Left colon (tissue), 2 donors: Measurements from ENCODE around the gene MYOCD. TPM values are rescaled to one million over a fixed set of nuclear protein-coding genes. Genes with fewer than 3 reads are reported as not detected.
A peak's percentile ranks its signal among the peaks of the same experiment; 100 is the strongest.

Experiments
- ATAC-seq: fragments of 200-7000 bp; cut with Tn5 transposase; one replicate; pipeline ENCODE4 v1.9.1; 2020; ENCODE audit warnings: mild to moderate bottlenecking, moderate library complexity
- DNase-seq, 2 donors: peaks; one replicate each; pipeline ENCODE4 v3.0.0-alpha.2; 2020
- intact Hi-C, 2 donors: fragments of 100-400 bp; cut with DNase I in 1 of 2; cut with micrococcal nuclease in 1 of 2; formaldehyde crosslinking; loops; one replicate each; pipeline versions ENCODE4 v1.11.2 to v1.14.0; 2022; cut with DNase I, micrococcal nuclease
- total RNA-seq, 2 donors: library from RNA; stranded (reverse); fragmentation: NEBNext Ultra II Directional; extraction: Animal tissue kit (Norgen Biotek cat#: 25700); gene quantifications; one replicate each; pipeline ENCODE4 v1.2.1, GENCODE V29; 2021
- donor health status: DM: no; HTN: no; CAD: no.
- donor health status: DM: yes; HTN: yes; CAD: no.

Gene MYOCD
- total RNA-seq, 2 donors from 2014 or later: 2.1 to 18.2 TPM

DNA sequence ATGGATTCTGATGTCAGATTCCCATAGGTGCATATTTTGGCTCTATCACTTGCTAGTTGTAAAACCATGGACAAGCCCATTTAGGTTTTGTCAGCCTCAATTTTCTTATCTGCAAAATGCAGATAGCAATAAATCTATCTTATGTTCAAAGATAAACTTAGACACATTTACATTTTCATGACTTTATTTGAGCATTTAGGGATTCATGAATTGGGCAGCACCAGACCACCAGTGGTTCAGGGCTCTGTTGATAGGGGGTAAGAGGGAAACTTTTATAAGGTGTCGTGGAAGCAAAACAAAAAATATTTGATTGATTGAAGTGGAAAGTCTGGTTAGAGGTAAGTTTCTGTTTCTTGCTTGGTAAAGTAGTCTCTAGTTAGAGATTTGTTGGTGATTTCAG lies 140.9 kb downstream of the MYOCD start:
- ATAC-seq: no peak
- DNase-seq: no peak
- intact Hi-C loops: no loop called here

DNA sequence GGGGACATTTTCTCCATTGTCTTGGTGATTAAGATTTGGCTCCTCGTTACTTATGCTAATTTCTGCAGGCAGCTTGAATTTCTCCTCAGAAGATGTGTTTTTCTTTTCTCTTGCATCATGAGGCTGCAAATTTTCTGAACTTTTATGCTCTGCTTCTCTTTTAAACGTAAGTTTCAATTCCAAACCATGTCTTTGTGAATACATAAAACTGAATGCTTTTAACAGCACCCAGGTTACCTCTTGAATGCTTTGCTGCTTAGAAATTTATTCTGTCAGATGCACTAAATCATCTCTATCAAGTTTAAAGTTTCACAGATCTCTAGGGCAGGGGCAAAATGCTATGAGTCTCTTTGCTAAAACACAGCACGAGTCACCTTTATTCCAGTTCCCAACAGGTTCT lies 143.0 kb downstream of the MYOCD start:
- ATAC-seq (no peak), DNase-seq (no peak)
- intact Hi-C loops: no loop called here

- intact Hi-C loops: no loop called here
- DNase-seq: no peak
- peak; percentile 67 for ATAC-seq
Measured at GRCh38 chr17:12812877-12813276, 147.2 kb downstream of the MYOCD start.

DNA sequence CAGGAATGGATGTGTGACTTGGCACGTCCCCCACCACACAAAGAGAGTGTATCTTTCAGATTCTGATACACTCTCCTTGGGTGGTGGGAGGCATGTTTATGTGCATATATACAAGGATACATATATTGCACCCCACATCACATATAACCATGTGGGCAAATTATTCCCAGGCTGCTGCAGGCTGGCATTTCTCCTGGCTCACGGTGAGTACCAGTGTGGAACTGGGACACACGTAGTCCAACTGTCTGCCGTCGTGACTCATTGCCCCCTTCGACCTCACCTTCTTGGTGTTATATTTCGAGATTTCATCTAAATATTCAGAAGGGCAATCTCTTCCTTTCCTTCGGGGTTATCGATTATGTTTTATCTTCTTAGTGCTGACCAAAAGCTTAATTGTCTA lies 148.0 kb downstream of the MYOCD start:
- ATAC-seq (no peak), DNase-seq (no peak)
- intact Hi-C loops: no loop called here

DNA sequence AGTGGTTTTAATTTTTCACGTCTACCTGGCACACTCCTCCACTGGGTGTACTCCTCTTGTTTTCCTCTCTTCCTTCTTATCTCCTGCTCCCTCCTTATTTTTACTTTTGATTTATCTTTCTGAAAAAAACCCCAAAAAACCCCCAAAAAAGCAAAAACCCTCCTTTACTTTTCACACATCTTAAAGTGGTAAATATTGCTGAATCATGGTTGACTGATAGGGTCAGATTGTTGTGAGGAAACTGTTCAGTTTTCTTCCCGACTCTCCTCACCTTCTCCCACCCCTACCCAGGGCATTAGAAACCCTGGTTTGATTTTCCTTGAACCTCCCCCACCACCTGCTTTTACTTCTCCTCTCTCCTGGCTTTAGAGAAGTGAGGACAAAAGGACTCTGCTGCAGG lies 149.0 kb downstream of the MYOCD start:
- ATAC-seq (peak; percentile 21), DNase-seq (no peak)
- intact Hi-C loops: no loop called here

DNA sequence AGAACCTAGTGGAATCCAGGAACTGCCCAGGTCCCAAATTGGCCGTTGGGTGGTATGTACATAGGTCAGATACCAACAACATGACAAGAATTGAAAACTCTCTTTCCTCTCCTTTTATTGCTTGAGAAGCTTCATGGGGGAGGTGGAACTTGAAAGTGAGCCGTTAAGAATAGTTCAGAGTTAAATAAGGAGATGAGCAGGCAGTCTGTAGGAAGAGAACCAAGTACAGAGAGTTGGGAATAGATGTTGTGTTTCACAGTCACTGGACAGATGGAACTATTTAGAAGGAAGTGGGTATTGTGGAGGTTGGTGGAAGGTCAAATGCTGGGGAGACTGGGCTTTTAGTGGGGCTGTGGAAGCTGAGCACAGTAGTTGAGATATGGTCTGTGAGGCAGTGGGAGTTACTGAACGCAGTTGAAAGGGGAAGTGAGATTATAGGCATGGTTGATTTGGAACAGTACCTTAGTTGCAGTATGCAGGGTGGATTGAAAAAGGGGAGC lies 150.0 kb downstream of the MYOCD start:
- intact Hi-C loops: no loop called here
- ATAC-seq: peak; percentile 54
- peak in 1 of 2 donors; percentile 28 for DNase-seq

Other genes with a start within 250 kb of the MYOCD start
- gene ARHGAP44, start 123.6 kb downstream of the MYOCD start, total RNA-seq: 10 to 100 TPM; 44.4 to 71.1 TPM